HG02852 (cell line): Measurements from ENCODE around the gene SF3B1.
"Not testable (repeated sequence)": the region's sequence is repeated elsewhere in the genome, so short reads cannot be mapped to it uniquely, and the experiment has no call there.

Experiments
- ATAC-seq: cut with Tn5 transposase; IDR thresholded peaks from one replicate; pipeline ENCODE4 v1.9.1; 2021; ENCODE audit warnings: mild to moderate bottlenecking, moderate library complexity; ENCODE audit not compliant: unreplicated experiment

SF3B1 gene

DNA sequence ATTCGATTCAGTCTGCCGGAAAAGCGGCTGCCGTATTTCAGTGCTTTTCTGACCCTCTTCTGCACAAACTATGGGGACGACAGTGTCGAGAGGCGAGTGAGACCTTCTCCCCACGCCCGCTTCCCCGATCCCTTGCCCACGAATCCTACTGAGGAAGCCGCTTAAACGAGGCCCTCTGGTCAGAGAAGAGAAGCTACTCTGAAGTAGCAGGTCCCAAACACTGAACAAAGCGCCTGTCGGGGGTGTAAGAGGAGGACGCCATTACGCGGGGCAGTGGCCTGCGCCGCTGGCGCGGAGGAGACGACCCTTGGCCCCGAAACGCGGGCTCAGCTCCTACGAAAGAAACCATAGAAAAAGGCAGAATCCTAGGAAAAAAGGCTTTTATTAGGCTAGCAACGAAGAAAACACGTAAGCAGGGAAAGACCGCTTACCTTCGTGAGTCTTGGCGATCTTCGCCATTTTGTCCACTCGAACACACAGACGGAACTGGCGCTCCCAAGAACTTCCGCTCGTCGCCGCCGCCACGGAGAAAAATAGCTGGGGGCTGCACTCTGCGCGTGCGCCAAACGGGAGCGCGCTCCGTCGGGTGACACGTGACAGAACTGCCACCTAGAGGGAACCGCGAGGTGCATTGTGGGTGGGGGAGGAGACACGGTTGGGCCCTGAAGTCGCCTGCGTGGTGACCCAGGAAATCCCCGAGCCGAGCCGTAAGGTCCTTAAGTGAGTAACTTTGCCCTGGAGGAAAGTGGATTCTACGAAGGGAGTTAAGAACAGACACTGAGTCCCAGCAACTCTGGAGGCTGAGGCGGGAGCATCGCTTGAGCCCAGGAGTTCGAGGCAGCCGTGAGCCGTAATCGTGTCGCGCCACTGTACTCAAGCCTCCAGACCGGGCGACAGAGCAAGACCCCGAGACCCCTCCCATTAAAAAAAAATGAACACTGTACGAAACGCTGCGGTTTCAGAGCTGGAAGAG lies at the start of gene SF3B1:
SF3B1 (minus strand) TSS at position 488 of the 973 bp plus-strand sequence; CDS start at position 459, 29 bp downstream.
- peak; percentile 92 for ATAC-seq

- ATAC-seq: not testable (repeated sequence)
These were observed 49.4 kb upstream of the SF3B1 start for GRCh38 chr2:197484248-197484647.

- ATAC-seq: no peak
These were observed 45.6 kb upstream of the SF3B1 start for GRCh38 chr2:197480165-197481036.

- no peak for ATAC-seq
These were observed 43.0 kb upstream of the SF3B1 start for GRCh38 chr2:197477797-197478196.

DNA sequence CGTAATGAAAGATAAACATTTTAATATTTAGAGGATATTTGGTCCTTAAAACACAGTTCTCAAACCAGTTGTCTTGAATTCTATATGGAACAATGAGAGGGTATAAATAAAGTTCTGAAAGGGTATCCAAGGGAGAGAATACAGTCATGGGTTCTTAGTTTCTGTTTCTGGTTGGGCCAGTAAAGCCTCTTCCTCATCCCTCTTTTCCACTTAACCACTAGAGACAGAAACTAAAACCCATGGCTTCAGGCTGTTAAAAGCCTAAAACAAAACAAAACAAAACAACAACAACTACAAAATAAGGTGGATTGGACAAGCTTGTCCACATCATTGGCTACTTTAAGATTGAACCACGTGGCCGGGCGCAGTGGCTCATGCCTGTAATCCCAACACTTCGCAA lies 37.3 kb upstream of the SF3B1 start:
- ATAC-seq: no peak

DNA sequence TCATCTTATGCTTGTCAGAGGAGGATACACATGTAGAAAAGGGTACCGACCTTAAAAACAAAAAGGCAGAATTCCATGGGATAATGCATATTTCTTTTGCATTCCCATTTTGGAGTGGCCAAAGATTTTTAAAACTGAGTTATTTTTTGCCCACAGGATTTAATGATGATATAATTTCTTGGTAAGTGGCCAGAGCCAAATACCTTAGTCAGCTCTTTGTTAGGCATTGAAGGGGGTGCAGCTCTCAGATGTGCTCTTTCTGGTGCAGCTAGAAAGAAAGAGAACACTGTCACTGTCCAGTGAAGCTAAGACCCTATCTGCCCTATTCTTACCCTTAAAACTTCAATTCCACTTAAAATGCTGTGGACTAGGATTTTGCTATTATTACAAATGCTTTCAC lies 29.3 kb upstream of the SF3B1 start:
- ATAC-seq: no peak

DNA sequence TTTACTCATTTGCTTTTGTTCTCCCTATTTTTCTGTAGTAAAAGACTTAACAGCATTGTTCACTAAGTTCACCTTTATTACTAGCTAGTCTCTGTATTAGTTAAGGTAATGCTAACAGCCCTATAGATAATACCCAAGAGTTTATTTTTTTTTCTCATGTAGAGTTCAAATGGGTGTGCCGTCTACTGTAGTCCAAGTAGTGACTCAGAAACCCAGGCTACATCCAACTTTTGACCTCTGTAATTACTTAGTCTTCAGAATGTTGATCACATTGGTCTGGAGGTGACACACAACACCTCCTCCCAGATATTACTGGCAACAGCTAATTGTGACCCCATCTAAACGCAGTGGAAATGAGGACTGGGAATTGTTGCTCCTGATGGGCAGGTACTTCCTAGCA lies 26.2 kb upstream of the SF3B1 start:
- ATAC-seq: no peak

GRCh38 chr2:197460649-197461048 lies 25.8 kb upstream of the SF3B1 start:
- ATAC-seq: no peak

- ATAC-seq: no peak
These were observed 20.6 kb upstream of the SF3B1 start for GRCh38 chr2:197455428-197455827.

DNA sequence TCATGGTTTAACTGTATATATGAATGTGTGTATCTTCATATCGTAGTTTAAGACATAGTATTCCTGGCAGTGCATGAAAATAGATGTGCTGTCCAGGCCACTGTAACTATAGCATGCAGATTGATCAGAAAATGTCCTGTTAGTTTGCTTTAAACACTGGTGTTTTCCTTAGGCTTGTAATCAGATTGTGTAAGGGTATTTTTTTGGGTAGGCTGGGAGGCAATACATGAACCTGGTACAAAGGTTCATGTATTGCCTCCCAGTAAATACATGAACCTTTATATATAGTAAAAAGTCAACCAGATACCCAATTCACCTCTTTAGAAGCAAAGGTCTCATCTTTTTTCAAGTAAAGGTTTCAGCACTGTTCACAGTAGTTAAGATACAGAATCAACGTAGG lies 20.1 kb upstream of the SF3B1 start:
- no peak for ATAC-seq

DNA sequence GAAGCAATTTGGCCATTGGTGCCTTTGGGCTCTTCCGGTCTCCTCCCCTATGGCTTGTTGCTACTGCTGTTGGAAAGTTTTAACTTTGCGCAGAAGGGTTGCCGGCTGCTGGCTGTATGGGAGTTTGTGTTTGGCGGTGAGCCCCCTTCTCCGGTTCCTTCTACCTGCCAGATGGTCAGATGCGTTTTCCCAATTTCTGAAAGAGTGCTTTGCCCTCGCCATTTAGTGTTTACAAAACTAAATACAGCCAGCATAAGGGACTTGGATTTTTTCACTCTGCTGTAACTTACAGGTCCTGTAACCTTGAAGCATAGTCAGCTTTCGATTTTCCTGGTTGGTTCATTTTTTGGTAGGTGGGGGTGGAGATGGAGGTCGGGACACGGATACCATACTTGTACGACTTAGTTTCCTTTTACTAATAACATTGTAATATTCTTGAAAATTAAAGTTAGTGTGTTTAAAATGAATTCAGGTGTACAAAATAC lies 19.1 kb upstream of the SF3B1 start:
- peak; percentile 33 for ATAC-seq

DNA sequence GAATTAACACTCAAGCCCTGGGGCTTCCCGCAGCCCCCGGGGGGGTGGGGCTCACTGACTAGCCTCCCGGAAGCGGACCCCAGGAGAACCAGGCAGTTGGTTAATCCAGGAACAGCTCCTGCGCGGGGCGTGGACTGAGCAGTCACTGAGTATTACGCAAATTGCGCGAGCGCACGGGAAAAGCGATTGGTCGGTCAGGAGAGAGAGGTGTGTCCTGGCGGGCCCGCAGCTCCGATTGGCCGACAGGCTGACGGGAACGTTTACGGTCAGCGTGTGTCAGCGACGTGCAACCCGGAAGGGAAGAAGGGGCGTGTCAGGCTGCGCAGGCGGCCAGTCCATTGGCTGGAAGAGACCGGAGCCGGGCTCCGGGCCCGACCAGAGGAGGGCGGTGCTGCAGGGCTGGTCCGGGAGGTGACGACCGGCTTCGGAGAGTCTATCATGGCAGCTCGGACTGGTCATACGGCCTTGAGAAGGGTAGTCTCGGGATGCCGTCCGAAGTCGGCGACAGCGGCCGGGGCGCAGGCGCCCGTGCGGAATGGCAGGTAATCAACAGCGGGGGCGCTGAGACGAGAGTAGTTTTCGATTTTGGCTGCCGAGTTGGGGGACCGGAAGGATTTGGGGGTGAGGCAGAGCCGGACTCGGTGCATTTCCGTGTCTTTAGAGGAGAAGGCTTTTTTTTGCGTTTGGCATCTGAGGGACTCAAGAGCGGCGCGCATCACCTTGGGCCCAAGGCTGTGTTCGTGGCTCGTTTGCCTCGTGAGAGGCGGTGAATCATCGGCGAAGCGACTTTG lies 18.5 kb upstream of the SF3B1 start, which contains the start of gene COQ10B:
COQ10B (plus strand) TSS at position 430 of the 791 bp plus-strand sequence; CDS start at position 439, 9 bp downstream.
- peak; percentile 92 for ATAC-seq

DNA sequence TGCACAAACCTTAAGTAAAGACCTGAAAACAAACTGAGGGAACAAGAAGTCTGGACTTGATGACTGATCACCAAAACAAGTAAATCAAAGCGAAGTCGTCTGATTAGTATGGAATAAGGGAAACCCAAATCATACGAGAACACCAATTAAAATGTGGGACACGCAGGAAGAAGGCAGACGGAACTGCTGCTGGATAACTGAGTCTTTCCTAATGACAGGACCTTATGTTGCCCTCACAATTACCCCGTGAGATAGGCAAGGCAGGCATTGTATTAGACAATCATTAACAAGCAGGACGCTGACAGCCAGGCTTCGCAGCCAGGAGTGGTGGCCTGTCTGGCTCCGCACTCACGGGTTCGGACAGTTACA lies 17.9 kb upstream of the SF3B1 start:
- ATAC-seq: no peak

GRCh38 chr2:197450935-197451358 lies 16.1 kb upstream of the SF3B1 start:
- not testable (repeated sequence) for ATAC-seq

- no peak for ATAC-seq
These were observed 15.6 kb upstream of the SF3B1 start for GRCh38 chr2:197450465-197450864.

DNA sequence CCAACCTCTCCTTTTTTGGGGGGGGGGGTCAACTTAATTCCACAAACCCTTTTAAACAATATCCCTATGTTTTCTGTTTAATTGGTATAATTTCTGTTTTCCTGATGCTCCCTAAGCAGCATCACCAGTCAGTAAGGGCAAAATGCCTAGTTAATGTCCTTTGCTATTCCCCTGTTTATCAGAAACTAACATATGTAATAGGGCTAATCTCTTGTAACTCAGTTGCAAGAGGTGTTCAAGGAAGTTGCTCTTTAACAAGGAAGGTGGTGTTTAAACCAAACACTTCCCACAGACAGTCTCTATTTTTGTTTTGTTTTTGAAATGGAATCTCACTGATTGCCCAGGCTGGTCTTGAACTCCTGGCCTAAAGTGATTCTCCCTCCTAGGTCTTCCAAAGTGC lies 12.0 kb upstream of the SF3B1 start:
- ATAC-seq: no peak

DNA sequence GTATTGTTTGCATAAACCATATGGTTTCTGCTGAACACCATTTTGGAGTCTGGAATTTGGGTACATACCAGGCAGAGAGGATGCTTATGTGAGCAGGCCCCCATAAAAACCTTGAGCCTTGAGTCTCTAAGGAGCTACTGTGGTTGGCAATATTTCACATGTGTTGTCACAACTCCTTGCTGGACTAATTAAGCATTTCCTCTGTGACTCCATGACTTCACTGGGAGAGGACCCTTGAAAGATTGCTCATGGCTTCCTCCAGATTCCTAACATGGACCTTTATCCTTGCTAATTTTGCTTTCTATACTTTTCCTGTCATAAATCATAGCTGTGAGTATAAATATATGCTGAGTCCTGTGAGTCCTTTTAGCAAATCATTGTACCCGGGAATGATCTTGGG lies 10.9 kb upstream of the SF3B1 start:
- ATAC-seq: no peak

- ATAC-seq: no peak
These were observed 8.0 kb upstream of the SF3B1 start for GRCh38 chr2:197442857-197443256.

GRCh38 chr2:197437380-197437779 lies 2.6 kb upstream of the SF3B1 start:
- no peak for ATAC-seq

GRCh38 chr2:197435598-197436420 lies 981 bp upstream of the SF3B1 start:
- peak; percentile 6 for ATAC-seq
